Spleen (tissue), 7 donors: ENCODE measurements around the gene CAMTA1.

Source experiments
- CTCF ChIP-seq, 11 experiments: fragments of 200-600 bp in 7 of 11; fragments of 450-650 bp in 4 of 11; sonication (generic) in 4 of 11; IDR thresholded peaks in 8 of 11; conservative IDR thresholded peaks in 3 of 11; 1 replicate in 7 of 11; 2 replicates in 4 of 11; pipeline versions ENCODE4 v1.4.0 to v1.8.0; 2016 to 2021; ENCODE audit warnings: antibody characterized with exemption in 11 of 11, inconsistent platforms in 4 of 11, mild to moderate bottlenecking in 1 of 11
- POLR2A ChIP-seq, 3 donors: fragments of 450-650 bp; IDR thresholded peaks; one replicate each; pipeline ENCODE4 v1.5.1; 2017; ENCODE audit warnings: antibody characterized with exemption in 3 of 3, mild to moderate bottlenecking in 1 of 3
- POLR2AphosphoS5 ChIP-seq, 3 donors: sonication (generic); formaldehyde crosslinking; IDR thresholded peaks; one replicate each; pipeline ENCODE4 v1.5.1; 2017; ENCODE audit warnings: antibody characterized with exemption in 3 of 3
- donor health status: DM: no; HTN: no; CAD: no; lungs with moderate emphysema.
- donor health status: DM: no; HTN: no; CAD: no.
- donor health status: DM: no; HTN: no; CAD: no.

- TF ChIP-seq POLR2A (IDR thresholded peaks at IDR 0.05) (no peak), CTCF (IDR thresholded peaks at IDR 0.05 in 8 of 11, conservative IDR thresholded peaks at IDR 0.05 in 3 of 11) (no peak), POLR2AphosphoS5 (IDR thresholded peaks at IDR 0.05) (no peak)
These were observed 804.0 kb downstream of the CAMTA1 start for GRCh38 chr1:7589080-7589735.
